Measurements from ENCODE around the gene ART5. TPM values are rescaled to one million over a fixed set of nuclear protein-coding genes. Genes with fewer than 3 reads are reported as not detected.

The ART5 gene
- polyA plus RNA-seq, 3 donors = not detected

DNA sequence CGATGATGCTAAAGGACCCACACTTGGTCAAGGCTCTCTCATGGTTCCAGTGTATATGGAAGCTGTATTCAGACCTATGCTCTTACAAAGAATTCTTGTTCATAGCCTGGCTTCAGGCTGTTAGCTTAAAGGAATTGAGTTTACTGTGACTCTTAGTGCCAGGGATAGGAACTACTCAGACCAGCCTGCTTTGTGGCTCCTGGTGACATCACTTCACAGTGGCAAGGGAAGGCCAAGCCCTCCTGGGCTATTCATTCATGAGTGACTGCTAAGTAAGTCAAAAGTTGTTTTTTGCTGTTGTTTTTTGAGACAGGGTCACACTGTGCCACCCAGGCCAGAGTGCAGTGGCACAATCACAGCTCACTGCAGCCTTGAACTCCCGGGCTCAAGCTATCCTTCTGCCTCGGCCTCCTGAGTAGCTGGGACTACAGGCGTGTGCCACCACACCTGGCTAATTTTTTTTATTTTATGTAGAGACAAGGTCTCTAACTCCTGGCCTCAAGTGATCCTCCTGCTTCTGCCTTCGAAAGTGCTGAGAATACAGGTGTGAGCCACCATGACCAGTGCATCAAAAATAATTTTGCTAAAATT lies 9.6 kb downstream of the ART5 start:
- peaks cover 4% of the 10 kb centered on the region for H3K4me1 Mint-ChIP-seq
- peaks cover 5 to 35% of the 10 kb centered on the region in 2 donors for H3K36me3 Mint-ChIP-seq
- peaks cover 0 to 1% (median 0%) of the 10 kb centered on the region in 7 donors for H3K9me3 Mint-ChIP-seq
- H3K36me3 ChIP-seq (replicated peaks in 1 of 2; ENCODE audit: control insufficient read depth in 1 of 2, insufficient read depth in 2 of 2, low read length in 2 of 2) = no peaks in the 10 kb centered on the region
- intact Hi-C loops (cut with micrococcal nuclease) = no loop called here
- H2AFZ ChIP-seq (ENCODE audit: insufficient read depth, low read depth, low read length, poor library complexity, severe bottlenecking) = no peak overlapping the region
- no peak overlapping the region for H3K4me2 ChIP-seq (replicated peaks; ENCODE audit: extremely low read depth, low read length, poor library complexity, severe bottlenecking)
- no peak overlapping the region for H3K4me3 Mint-ChIP-seq
- H3K27ac Mint-ChIP-seq = no peak overlapping the region
- H3K27me3 ChIP-seq (ENCODE audit: control insufficient read depth in 2 of 2, insufficient read depth in 2 of 2, low read length in 2 of 2) = no peaks in the 10 kb centered on the region
- H4K20me1 ChIP-seq (ENCODE audit: insufficient read depth, low read length) = no peaks in the 10 kb centered on the region
- H3K9ac ChIP-seq (ENCODE audit: insufficient read depth, low read length, poor library complexity, severe bottlenecking) = no peak overlapping the region
- H3K9me3 ChIP-seq (replicated peaks in 1 of 2; ENCODE audit: control insufficient read depth in 1 of 2, insufficient read depth in 1 of 2, low read length in 2 of 2) = no peaks in the 10 kb centered on the region
- no peak for DNase-seq
- peaks cover 0 to 3% (median 2%) of the 10 kb centered on the region in 3 donors for H3K27me3 Mint-ChIP-seq (ENCODE audit: low read depth in 3 of 3)
- no peak overlapping the region for H3K4me3 ChIP-seq (replicated peaks in 1 of 3; ENCODE audit: low read depth in 2 of 3, low read length in 3 of 3)
- H3K79me2 ChIP-seq (ENCODE audit: insufficient read depth, low read length) = no peaks in the 10 kb centered on the region
- H3K27ac ChIP-seq (ENCODE audit: low read depth in 1 of 2, low read length in 2 of 2) = no peak overlapping the region
- whole genome bisulfite sequencing (ENCODE audit: insufficient coverage) = 82% methylated on average over 3 of the region's 5 CpGs
- no peaks in the 10 kb centered on the region for H3K4me1 ChIP-seq (ENCODE audit: control insufficient read depth in 1 of 2, insufficient read depth in 2 of 2, low read length in 2 of 2)
- no peak for TF ChIP-seq CTCF (IDR thresholded peaks at IDR 0.05)

GRCh38 chr11:3631331-3631730 lies 10.5 kb downstream of the ART5 start:
- H3K27ac Mint-ChIP-seq = no peak overlapping the region
- Histone ChIP-seq H3K9ac (ENCODE audit: insufficient read depth, low read length, poor library complexity, severe bottlenecking) (no peak overlapping the region), H3K4me3 (replicated peaks in 1 of 3; ENCODE audit: low read depth in 2 of 3, low read length in 3 of 3) (no peak overlapping the region), H3K4me1 (ENCODE audit: control insufficient read depth in 1 of 2, insufficient read depth in 2 of 2, low read length in 2 of 2) (peaks cover 4 to 7% of the 10 kb centered on the region in 2 donors), H3K27ac (ENCODE audit: low read depth in 1 of 2, low read length in 2 of 2) (no peak overlapping the region), H3K27me3 (ENCODE audit: control insufficient read depth in 2 of 2, insufficient read depth in 2 of 2, low read length in 2 of 2) (no peaks in the 10 kb centered on the region), H3K4me2 (replicated peaks; ENCODE audit: extremely low read depth, low read length, poor library complexity, severe bottlenecking) (no peak overlapping the region), H3K9me3 (replicated peaks in 1 of 2; ENCODE audit: control insufficient read depth in 1 of 2, insufficient read depth in 1 of 2, low read length in 2 of 2) (no peaks in the 10 kb centered on the region), H2AFZ (ENCODE audit: insufficient read depth, low read depth, low read length, poor library complexity, severe bottlenecking) (no peak overlapping the region), H4K20me1 (ENCODE audit: insufficient read depth, low read length) (no peaks in the 10 kb centered on the region), H3K79me2 (ENCODE audit: insufficient read depth, low read length) (no peaks in the 10 kb centered on the region), H3K36me3 (replicated peaks in 1 of 2; ENCODE audit: control insufficient read depth in 1 of 2, insufficient read depth in 2 of 2, low read length in 2 of 2) (no peaks in the 10 kb centered on the region)
- WGBS (ENCODE audit: insufficient coverage) = no CpG with 5 or more reads among the region's 4 CpGs
- H3K27me3 Mint-ChIP-seq (ENCODE audit: low read depth in 3 of 3) = peaks cover 0 to 5% (median 1%) of the 10 kb centered on the region in 3 donors
- peaks cover 2 to 30% of the 10 kb centered on the region in 2 donors for H3K36me3 Mint-ChIP-seq
- intact Hi-C loops (cut with micrococcal nuclease) = no loop called here
- H3K9me3 Mint-ChIP-seq = peaks cover 0 to 1% (median 0%) of the 10 kb centered on the region in 7 donors
- DNase-seq = no peak
- H3K4me3 Mint-ChIP-seq = no peak overlapping the region
- TF ChIP-seq CTCF (IDR thresholded peaks at IDR 0.05) = no peak
- peaks cover 10% of the 10 kb centered on the region for H3K4me1 Mint-ChIP-seq
